ENCODE data around the gene PPFIBP1. TPM values are rescaled to one million over a fixed set of nuclear protein-coding genes. Genes with fewer than 3 reads are reported as not detected.
A peak's percentile ranks its signal among the peaks of the same experiment; 100 is the strongest.

PPFIBP1 gene
- total and polyA plus RNA-seq, 2 of the 4 experiments (the other 2 are of a cell fraction) = 30.4 to 72.2 TPM

DNA sequence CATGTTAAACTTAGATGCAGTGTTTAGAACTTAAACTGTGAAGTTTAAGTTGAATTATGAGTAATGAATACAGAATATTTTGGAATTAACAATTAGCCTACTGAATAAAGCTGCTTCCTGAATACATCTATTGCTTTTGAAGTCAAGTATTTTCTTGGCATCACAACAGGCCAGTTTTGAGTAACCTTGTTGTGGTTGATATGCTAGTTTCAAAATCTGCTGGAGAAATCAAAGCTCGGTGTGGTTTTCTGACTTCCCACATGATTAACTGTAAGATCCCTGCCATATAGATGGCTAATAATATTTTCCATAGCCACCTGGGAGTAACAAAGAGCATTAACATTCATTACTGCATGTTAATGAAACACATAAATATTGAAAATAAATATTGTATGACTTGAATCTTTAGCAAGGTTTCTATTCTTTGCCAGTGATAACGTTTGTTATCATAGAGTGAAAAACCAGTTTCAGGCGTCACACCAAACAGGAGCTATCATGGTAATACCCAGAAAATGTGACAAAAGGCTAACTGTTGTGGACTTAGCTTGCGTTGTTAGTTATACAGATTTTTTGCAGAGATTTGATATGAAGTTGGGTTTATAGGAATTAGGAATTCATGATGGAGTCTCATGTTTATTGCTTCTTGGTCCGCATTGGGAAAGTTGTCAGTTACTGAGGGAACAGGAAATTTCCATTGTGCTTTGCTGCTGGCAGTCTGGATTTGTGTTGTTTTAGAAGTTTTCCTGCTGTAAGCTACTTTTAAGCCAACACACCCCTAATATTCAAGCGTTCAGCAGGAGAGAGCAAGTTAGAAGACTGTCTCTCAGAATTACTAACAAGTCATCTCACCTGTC lies 32.1 kb downstream of the PPFIBP1 start:
- Histone ChIP-seq H2BK15ac (ENCODE audit: low read depth, low read length) (peak overlapping the region; percentile 47; the same call in 1 of the 3 replicates), H2AK9ac (replicated peaks; ENCODE audit: low read depth, low read length, poor library complexity) (no peak overlapping the region), H3K23ac (ENCODE audit: low read depth, low read length) (peak overlapping the region; percentile 61; the same call in 1 of the 2 replicates), H2BK5ac (ENCODE audit: low read depth, low read length, poor library complexity, severe bottlenecking) (no peak overlapping the region), H3K56ac (ENCODE audit: extremely low read depth, insufficient read depth, low read length) (no peak overlapping the region), H2AK5ac (ENCODE audit: low read depth, low read length) (no peak overlapping the region; the same call in 1 of the 2 replicates), H3K9me3 (ENCODE audit: control insufficient read depth, insufficient read depth, low read length) (no peaks in the 10 kb centered on the region), H2BK120ac (ENCODE audit: low read depth, low read length) (peak overlapping the region; percentile 11), H3K18ac (ENCODE audit: low read depth, low read length) (peak overlapping the region; percentile 40; the same call in 1 of the 2 replicates), H3K36me3 (ENCODE audit: control insufficient read depth, insufficient read depth, low read length) (no peaks in the 10 kb centered on the region), H4K91ac (ENCODE audit: insufficient read depth, low read depth, low read length) (no peak overlapping the region), H3K27me3 (ENCODE audit: control insufficient read depth, insufficient read depth, low read length) (no peaks in the 10 kb centered on the region), H3K4me2 (ENCODE audit: low read depth, low read length) (peak overlapping the region; percentile 78), H4K8ac (ENCODE audit: low read depth in 2 of 2, low read length in 2 of 2) (peak overlapping the region in 1 of 2 experiments; percentile 16; a peak in 2 of 4 replicates), H2BK20ac (ENCODE audit: low read depth, low read length) (0 out of 2 replicates have a peak overlapping the region, but pooled peaks have one; percentile 12), H3K4me3 (ENCODE audit: insufficient read depth, low read depth, low read length) (no peak overlapping the region), H4K20me1 (ENCODE audit: insufficient read depth, low read length) (no peaks in the 10 kb centered on the region), H4K5ac (ENCODE audit: low read depth, low read length) (peak overlapping the region; percentile 68; the same call in 1 of the 2 replicates), H3K4ac (ENCODE audit: low read depth, low read length) (no peak overlapping the region; the same call in 1 of the 2 replicates), H3K9me1 (ENCODE audit: insufficient read depth, low read length) (peaks cover 11% of the 10 kb centered on the region), H3K9ac (ENCODE audit: low read depth, low read length) (no peak overlapping the region; the same call in 1 of the 2 replicates), H2AFZ (replicated peaks; ENCODE audit: low read length, poor library complexity) (no peak overlapping the region), H3K27ac (ENCODE audit: insufficient read depth, low read length) (peak overlapping the region; percentile 21; the same call in 1 of the 2 replicates), H3K14ac (replicated peaks; ENCODE audit: low read depth, low read length) (peak overlapping the region; percentile 8; the same call in 1 of the 2 replicates), H3K4me1 (ENCODE audit: control insufficient read depth, insufficient read depth, low read length) (peaks cover 22% of the 10 kb centered on the region), H3K79me1 (ENCODE audit: low read depth in 1 of 2, low read length in 2 of 2) (peaks cover 30 to 77% of the 10 kb centered on the region in 2 experiments)
- dilution Hi-C loops (cut with HindIII; ENCODE audit: low sequenced_read_pairs, unreplicated experiment) = no loop called here
- 56% methylated on average over 3 of the region's 6 CpGs; no CpG with 5 or more reads in 1 of the 2 experiments for WGBS, 2 experiments (ENCODE audit: extremely low coverage in 2 of 2, insufficient read length in 1 of 2)
- ATAC-seq (ENCODE audit: low read depth) (no peak), DNase-seq (no peak)
- in situ Hi-C loops (cut with MboI; ENCODE audit: low sequenced_read_pairs) = no loop called here
- no TSS peak for BruUV-seq (replicated peaks)
- intact Hi-C loops (cut with micrococcal nuclease) = no loop called here
- ChIA-PET POLR2A (ENCODE audit: unreplicated experiment) (no interaction called here), CTCF (interaction anchor here (0.9 to 1.9 kb wide), 3 partner anchors 18 to 110 kb away, joined by 3 to 6 read pairs (median 3); partner anchors contain the start of gene PPFIBP1)
- TF ChIP-seq FOS (IDR thresholded peaks at IDR 0.05; ENCODE audit: low read depth, low read length) (no peak), BHLHE40 (IDR thresholded peaks at IDR 0.05; ENCODE audit: low read depth, low read length) (no peak), MAZ (IDR thresholded peaks at IDR 0.05; ENCODE audit: borderline replicate concordance, low read depth, low read length) (no peak), RFX5 (IDR thresholded peaks at IDR 0.05; ENCODE audit: low read depth, low read length) (no peak), NFE2L2 (IDR thresholded peaks at IDR 0.05; ENCODE audit: low read depth, low read length) (no peak), POLR2A (IDR thresholded peaks at IDR 0.05; ENCODE audit: low read depth, low read length) (no peak), MAFK (IDR thresholded peaks at IDR 0.05; ENCODE audit: low read depth, low read length) (no peak), SMC3 (IDR thresholded peaks at IDR 0.05; ENCODE audit: low read depth, low read length) (no peak), RCOR1 (IDR thresholded peaks at IDR 0.05; ENCODE audit: insufficient replicate concordance, low read length) (no peak), MXI1 (IDR thresholded peaks at IDR 0.05; ENCODE audit: borderline replicate concordance, low read depth, low read length) (no peak)
- TF ChIP-seq, protein P1, sequence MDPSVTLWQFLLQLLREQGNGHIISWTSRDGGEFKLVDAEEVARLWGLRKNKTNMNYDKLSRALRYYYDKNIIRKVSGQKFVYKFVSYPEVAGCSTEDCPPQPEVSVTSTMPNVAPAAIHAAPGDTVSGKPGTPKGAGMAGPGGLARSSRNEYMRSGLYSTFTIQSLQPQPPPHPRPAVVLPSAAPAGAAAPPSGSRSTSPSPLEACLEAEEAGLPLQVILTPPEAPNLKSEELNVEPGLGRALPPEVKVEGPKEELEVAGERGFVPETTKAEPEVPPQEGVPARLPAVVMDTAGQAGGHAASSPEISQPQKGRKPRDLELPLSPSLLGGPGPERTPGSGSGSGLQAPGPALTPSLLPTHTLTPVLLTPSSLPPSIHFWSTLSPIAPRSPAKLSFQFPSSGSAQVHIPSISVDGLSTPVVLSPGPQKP (IDR thresholded peaks at IDR 0.05; ENCODE audit: borderline replicate concordance, low read depth, low read length) = no peak
- TF ChIP-seq, protein P2, sequence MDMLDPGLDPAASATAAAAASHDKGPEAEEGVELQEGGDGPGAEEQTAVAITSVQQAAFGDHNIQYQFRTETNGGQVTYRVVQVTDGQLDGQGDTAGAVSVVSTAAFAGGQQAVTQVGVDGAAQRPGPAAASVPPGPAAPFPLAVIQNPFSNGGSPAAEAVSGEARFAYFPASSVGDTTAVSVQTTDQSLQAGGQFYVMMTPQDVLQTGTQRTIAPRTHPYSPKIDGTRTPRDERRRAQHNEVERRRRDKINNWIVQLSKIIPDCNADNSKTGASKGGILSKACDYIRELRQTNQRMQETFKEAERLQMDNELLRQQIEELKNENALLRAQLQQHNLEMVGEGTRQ (IDR thresholded peaks at IDR 0.05; ENCODE audit: low read depth, low read length) = no peak
- TF ChIP-seq, protein P3, sequence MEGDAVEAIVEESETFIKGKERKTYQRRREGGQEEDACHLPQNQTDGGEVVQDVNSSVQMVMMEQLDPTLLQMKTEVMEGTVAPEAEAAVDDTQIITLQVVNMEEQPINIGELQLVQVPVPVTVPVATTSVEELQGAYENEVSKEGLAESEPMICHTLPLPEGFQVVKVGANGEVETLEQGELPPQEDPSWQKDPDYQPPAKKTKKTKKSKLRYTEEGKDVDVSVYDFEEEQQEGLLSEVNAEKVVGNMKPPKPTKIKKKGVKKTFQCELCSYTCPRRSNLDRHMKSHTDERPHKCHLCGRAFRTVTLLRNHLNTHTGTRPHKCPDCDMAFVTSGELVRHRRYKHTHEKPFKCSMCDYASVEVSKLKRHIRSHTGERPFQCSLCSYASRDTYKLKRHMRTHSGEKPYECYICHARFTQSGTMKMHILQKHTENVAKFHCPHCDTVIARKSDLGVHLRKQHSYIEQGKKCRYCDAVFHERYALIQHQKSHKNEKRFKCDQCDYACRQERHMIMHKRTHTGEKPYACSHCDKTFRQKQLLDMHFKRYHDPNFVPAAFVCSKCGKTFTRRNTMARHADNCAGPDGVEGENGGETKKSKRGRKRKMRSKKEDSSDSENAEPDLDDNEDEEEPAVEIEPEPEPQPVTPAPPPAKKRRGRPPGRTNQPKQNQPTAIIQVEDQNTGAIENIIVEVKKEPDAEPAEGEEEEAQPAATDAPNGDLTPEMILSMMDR (conservative IDR thresholded peaks at IDR 0.05; ENCODE audit: low read depth, low read length) = no peak

All from IMR-90 (cell line).